DND-41 (cell line): Measurements from ENCODE around the gene DNMBP.

Experiments used
- CTCF ChIP-seq: IDR thresholded peaks from 2 replicates; pipeline ENCODE4 v1.5.1; 2012; ENCODE audit warnings: borderline replicate concordance, low read length, moderate library complexity, mild to moderate bottlenecking; ENCODE audit not compliant: poor library complexity, severe bottlenecking; ENCODE audit errors: extremely low read depth
- EZH2 ChIP-seq: IDR thresholded peaks from 3 replicates; pipeline ENCODE4 v1.6.1; 2012; ENCODE audit warnings: borderline replicate concordance, low read depth, mild to moderate bottlenecking, moderate library complexity, low read length, inconsistent platforms; ENCODE audit not compliant: severe bottlenecking

- no peak for TF ChIP-seq CTCF
- no peak for TF ChIP-seq EZH2
Observed at GRCh38 chr10:99977916-99978315, 31.8 kb downstream of the DNMBP start.
